Measurements from ENCODE around the gene ANXA10.

GRCh38 chr4:168212656-168213055 lies 120.3 kb downstream of the ANXA10 start:
- no peak for TF ChIP-seq POLR2AphosphoS5 (IDR thresholded peaks at IDR 0.05; ENCODE audit: low read depth, low read length)
- TF ChIP-seq ATF2 (IDR thresholded peaks at IDR 0.05; ENCODE audit: low read length) = no peak

Measured in H1 (cell line).